ENCODE data around the gene DEFB124.
A peak's percentile ranks its signal among the peaks of the same experiment; 100 is the strongest.

DEFB124 gene

DNA sequence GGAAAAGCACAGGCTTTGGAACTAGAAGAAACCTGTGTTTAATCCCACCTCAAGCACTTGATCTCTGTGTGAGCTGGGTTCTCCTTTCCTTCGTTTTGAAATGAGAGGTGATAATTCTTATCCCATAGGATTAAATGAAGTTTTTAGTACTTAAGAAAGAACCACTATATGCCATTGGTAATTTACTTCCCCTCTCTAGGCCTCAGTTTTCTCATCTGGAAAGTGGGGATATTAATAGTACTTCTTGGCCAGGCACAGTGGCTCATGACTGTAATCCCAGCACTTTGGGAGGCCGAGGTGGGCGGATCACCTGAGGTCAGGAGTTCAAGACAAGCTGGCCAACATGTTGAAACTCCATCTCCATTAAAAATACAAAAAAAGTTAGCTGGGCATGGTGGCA lies 14.2 kb upstream of the DEFB124 start:
- DNase-seq (ENCODE audit: low read depth): no peak
- no peak overlapping the region for H3K4me3 ChIP-seq (ENCODE audit: low read depth, low read length)
- TF ChIP-seq, protein P1, sequence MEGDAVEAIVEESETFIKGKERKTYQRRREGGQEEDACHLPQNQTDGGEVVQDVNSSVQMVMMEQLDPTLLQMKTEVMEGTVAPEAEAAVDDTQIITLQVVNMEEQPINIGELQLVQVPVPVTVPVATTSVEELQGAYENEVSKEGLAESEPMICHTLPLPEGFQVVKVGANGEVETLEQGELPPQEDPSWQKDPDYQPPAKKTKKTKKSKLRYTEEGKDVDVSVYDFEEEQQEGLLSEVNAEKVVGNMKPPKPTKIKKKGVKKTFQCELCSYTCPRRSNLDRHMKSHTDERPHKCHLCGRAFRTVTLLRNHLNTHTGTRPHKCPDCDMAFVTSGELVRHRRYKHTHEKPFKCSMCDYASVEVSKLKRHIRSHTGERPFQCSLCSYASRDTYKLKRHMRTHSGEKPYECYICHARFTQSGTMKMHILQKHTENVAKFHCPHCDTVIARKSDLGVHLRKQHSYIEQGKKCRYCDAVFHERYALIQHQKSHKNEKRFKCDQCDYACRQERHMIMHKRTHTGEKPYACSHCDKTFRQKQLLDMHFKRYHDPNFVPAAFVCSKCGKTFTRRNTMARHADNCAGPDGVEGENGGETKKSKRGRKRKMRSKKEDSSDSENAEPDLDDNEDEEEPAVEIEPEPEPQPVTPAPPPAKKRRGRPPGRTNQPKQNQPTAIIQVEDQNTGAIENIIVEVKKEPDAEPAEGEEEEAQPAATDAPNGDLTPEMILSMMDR (IDR thresholded peaks at IDR 0.05; ENCODE audit: insufficient read depth, low read depth, low read length, missing control alignments): no peak

DNA sequence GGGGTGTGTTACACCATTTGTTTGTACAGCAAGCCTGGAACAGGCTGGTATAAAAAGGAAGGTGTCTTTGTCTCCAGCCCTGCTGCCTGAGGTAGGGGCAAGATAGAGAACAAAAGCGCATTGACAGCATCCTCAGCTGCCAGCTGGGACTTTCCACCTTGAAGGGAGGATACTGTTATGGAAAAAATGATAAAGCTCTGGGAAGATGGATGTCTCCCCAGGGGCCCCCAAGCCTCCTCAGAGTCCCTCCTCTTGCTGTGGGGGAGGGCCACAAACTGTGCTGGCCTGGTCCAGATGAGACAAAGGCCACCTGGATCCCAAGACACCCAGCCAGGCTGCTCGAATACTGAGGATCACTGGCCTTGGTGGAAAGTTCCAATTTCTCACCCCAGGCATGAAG lies 13.2 kb upstream of the DEFB124 start:
- no peak overlapping the region for H3K4me3 ChIP-seq (ENCODE audit: low read depth, low read length)
- no peak for DNase-seq (ENCODE audit: low read depth)
- TF ChIP-seq, protein P1 (IDR thresholded peaks at IDR 0.05; ENCODE audit: insufficient read depth, low read depth, low read length, missing control alignments): no peak

DNA sequence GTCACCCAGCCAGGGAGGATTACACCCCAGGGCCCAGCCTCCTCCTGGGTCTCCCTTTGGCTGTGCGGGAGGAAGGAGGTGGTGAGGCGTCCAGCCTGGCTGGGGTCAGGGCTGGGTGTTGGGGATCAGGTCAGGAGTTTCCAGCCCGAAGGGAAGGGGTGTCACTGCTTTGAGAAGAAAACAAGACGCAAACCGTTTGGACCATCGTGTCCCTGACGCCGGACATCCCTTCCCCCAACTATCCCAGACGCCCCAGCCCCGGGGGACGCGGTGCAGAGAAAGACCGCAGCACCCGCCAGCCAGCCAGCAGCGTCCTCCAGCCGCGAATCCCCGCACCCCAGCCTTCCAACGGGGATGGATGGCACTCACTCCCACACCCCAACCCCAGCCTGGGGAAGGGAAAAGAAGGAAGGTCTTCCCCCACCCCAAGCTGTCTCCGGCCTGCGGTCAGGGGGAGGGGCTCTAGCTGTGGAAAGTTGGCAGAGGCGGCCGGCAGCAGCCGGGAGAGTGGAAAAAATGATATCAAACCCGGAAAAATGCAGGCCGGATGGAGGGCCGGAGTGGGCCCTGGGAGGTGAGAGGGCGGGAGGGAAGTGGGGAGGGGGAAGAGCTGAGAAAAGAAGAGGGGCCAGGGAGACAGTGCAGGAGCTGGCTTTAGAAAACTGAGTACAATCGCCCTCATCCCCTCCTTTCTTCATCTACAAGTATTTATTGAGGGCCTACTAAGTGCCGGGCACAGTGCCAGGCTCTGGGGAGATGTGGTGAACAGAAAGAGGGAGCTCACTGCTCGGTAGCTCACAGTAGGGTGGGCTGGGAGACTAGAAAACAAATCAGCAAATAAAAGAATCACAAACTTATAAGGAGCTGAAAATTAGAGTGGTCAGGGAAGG lies 10.8 kb upstream of the DEFB124 start:
- no peak for DNase-seq (ENCODE audit: low read depth)
- TF ChIP-seq, protein P1 (IDR thresholded peaks at IDR 0.05; ENCODE audit: insufficient read depth, low read depth, low read length, missing control alignments): no peak
- no peak overlapping the region for H3K4me3 ChIP-seq (ENCODE audit: low read depth, low read length)

DNA sequence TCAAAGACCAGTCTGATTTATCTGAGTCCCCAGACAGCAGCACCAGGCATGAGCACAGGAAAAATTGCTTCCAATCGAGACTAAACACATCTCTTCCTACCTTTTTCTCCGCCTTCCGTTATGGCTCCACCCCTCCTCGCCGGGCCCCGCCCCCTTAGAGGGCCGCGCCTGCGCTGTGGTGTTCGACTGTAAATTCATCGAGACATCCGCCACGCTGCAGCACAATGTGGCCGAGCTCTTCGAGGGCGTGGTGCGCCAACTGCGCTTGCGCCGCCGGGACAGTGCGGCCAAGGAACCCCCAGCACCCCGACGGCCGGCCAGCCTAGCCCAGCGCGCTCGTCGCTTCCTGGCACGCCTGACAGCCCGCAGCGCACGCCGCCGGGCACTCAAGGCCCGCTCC lies 9.1 kb upstream of the DEFB124 start:
- no peak overlapping the region for H3K4me3 ChIP-seq (ENCODE audit: low read depth, low read length)
- DNase-seq (ENCODE audit: low read depth): peak; percentile 25
- TF ChIP-seq, protein P1 (IDR thresholded peaks at IDR 0.05; ENCODE audit: insufficient read depth, low read depth, low read length, missing control alignments): no peak

DNA sequence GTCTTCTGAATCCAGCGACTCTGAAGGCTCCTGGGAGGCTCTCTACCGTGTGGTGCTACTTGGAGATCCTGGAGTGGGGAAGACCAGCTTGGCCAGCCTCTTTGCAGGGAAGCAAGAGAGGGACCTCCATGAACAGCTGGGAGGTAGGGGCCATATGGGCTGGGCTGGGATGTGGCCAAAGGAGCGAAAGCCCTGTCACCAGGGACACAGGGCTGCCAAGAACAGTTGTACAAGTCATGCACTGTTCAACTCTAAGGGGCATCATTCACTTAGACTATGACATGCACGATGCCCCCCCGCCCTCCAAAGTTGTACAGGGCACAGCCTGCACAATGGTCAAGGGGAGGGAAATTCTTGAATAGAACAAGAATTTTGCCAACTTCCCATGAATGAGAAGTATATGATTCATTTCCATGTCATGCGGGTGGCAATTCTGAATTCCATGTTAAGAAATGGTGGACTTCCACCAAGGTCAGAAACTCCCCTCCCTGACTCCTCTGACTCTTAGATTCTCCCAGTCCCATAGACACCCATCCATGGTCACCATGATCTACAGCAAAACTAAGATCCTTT lies 1.8 kb upstream of the DEFB124 start:
- TF ChIP-seq, protein P1 (IDR thresholded peaks at IDR 0.05; ENCODE audit: insufficient read depth, low read depth, low read length, missing control alignments): no peak
- no peak overlapping the region for H3K4me3 ChIP-seq (ENCODE audit: low read depth, low read length)
- DNase-seq (ENCODE audit: low read depth): no peak

DNA sequence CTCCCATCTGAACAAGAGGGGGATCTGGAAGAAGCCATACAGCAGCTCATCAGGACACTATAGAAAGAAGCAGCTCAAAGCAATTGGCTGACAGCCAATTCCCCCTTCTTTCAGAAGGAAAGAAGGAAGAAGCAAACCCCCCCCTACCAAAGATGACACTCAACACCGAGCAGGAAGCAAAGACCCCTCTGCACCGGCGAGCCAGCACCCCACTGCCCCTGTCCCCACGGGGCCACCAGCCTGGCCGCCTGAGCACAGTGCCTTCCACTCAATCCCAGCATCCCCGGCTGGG lies 1.3 kb upstream of the DEFB124 start:
- TF ChIP-seq, protein P1 (IDR thresholded peaks at IDR 0.05; ENCODE audit: insufficient read depth, low read depth, low read length, missing control alignments): no peak
- no peak for DNase-seq (ENCODE audit: low read depth)
- H3K4me3 ChIP-seq (ENCODE audit: low read depth, low read length): no peak overlapping the region
